Measurements from ENCODE around the gene ANTXR1. TPM values are rescaled to one million over a fixed set of nuclear protein-coding genes. Genes with fewer than 3 reads are reported as not detected.
A peak's percentile ranks its signal among the peaks of the same experiment; 100 is the strongest.

ANTXR1 gene
- total and polyA plus RNA-seq, 9 of the 15 experiments (the other 6 are each of a cell fraction or from before 2014, with no cell fraction given), result 0.07 to 1.00 (median 0.54) TPM

- Histone ChIP-seq H3K27ac (ENCODE audit: extremely low read depth, low read depth, low read length) (no peak overlapping the region), H3K4me3 (no peak overlapping the region), H3K9me1 (ENCODE audit: control insufficient read depth, insufficient read depth, low read length) (no peaks in the 10 kb centered on the region), H3K9ac (ENCODE audit: insufficient read depth in 1 of 2, low read depth in 2 of 2, low read length in 2 of 2) (no peak overlapping the region), H3K4me1 (replicated peaks in 1 of 2; ENCODE audit: control insufficient read depth in 2 of 2, insufficient read depth in 2 of 2, low read length in 2 of 2) (no peaks in the 10 kb centered on the region), H3K79me2 (ENCODE audit: control insufficient read depth, insufficient read depth, low read length) (no peaks in the 10 kb centered on the region), H2AFZ (ENCODE audit: low read depth, low read length) (no peak overlapping the region), H3K27me3 (ENCODE audit: control insufficient read depth in 2 of 2, insufficient read depth in 2 of 2, low read length in 2 of 2) (peaks cover 0 to 12% of the 10 kb centered on the region in 2 experiments; a peak in 4 of 5 replicates), H3K36me3 (ENCODE audit: control insufficient read depth, insufficient read depth, low read length) (no peaks in the 10 kb centered on the region), H3K9me3 (replicated peaks; ENCODE audit: control insufficient read depth, insufficient read depth, low read depth, low read length) (no peaks in the 10 kb centered on the region), H3K4me2 (ENCODE audit: insufficient read depth, low read length) (no peak overlapping the region), H4K20me1 (replicated peaks; ENCODE audit: control insufficient read depth, insufficient read depth, low read length) (no peaks in the 10 kb centered on the region)
- ChIA-PET CTCF (ENCODE audit: low intra/inter-chr PET ratio) (no interaction called here), POLR2A (no interaction called here)
- FAIRE-seq, result no peak
- ATAC-seq, result peak; percentile 57; the same call in 1 of the 3 replicates
- in situ Hi-C loops (cut with MboI), result no loop called here
- 7% methylated on average over 1 of the region's 1 CpG for whole genome bisulfite sequencing (ENCODE audit: insufficient coverage, low coverage, missing lambda C conversion rate)
- no peak for TF ChIP-seq KDM1A (IDR thresholded peaks at IDR 0.05)
- TF ChIP-seq SIN3A (IDR thresholded peaks at IDR 0.05; ENCODE audit: borderline replicate concordance in 2 of 2, control insufficient read depth in 1 of 2, low read depth in 2 of 2, low read length in 2 of 2), result no peak
- peak; percentile 28 to 31 (median 30); a peak in 3 of 6 replicates for TF ChIP-seq CTCF (IDR thresholded peaks at IDR 0.05 in 2 of 3, conservative IDR thresholded peaks at IDR 0.05 in 1 of 3; ENCODE audit: insufficient read depth in 2 of 3, low read depth in 1 of 3, low read length in 3 of 3)
- no peak for TF ChIP-seq MXD1 (CRISPR knock-in tag; IDR thresholded peaks at IDR 0.05; ENCODE audit: borderline replicate concordance, poor library complexity, severe bottlenecking)
- peak; percentile 38 to 50 for TF ChIP-seq RAD21 (CRISPR knock-in tag; conservative IDR thresholded peaks at IDR 0.05 in 1 of 2, IDR thresholded peaks at IDR 0.05 in 1 of 2)
- peak; percentile 41; the same call in 1 of the 2 replicates for TF ChIP-seq REST (IDR thresholded peaks at IDR 0.05; ENCODE audit: borderline replicate concordance)
- no peak for TF ChIP-seq REST (CRISPR knock-in tag; IDR thresholded peaks at IDR 0.05; ENCODE audit: low read depth)
- BruUV-seq (replicated peaks), result no TSS peak
- peak in 2 of 4 experiments; percentile 7 to 13 for DNase-seq (ENCODE audit: extremely low read depth in 1 of 4, low spot score in 3 of 4)
- intact Hi-C loops (cut with micrococcal nuclease), result loop anchor here (10.0 kb wide), 1 partner anchor 183 kb away; no protein-coding TSS in a partner anchor
Measured at GRCh38 chr2:69208023-69208595, 195.1 kb downstream of the ANTXR1 start.
